PC-9 (cell line): ENCODE measurements around the gene COL4A2. TPM values are rescaled to one million over a fixed set of nuclear protein-coding genes. Genes with fewer than 3 reads are reported as not detected.

Experiments used
- BruUV-seq: library from RNA; stranded (reverse); fragments of 400-500 nt; replicated peaks from 2 replicates; lab custom pipeline; 2021; lab: Mats Ljungman, UMichigan
- CTCF ChIA-PET: fragments of 300-600 bp; sonication (Branson Sonifier 250); formaldehyde crosslinking; loops from one replicate; lab custom pipeline; 2022; ENCODE audit warnings: antibody characterized with exemption; lab: Charles Lee
- POLR2A ChIA-PET: fragments of 300-600 bp; sonication (Branson Sonifier 250); formaldehyde crosslinking; loops from one replicate; lab custom pipeline; 2022; ENCODE audit warnings: antibody characterized with exemption; ENCODE audit not compliant: unreplicated experiment; lab: Charles Lee
- DNase-seq, 2 experiments: peaks; one replicate each; pipeline versions ENCODE4 v3.0.0 to v3.0.0-alpha.2; 2015 to 2022; ENCODE audit warnings: mixed read lengths in 1 of 2
- H2AFZ ChIP-seq: fragments of 200-600 bp; sonication (generic); 2 replicates; pipeline ENCODE4 v1.8.1; 2017; ENCODE audit warnings: antibody characterized with exemption
- H3F3A ChIP-seq: fragments of 200-600 bp; sonication (generic); 2 replicates; pipeline ENCODE4 v1.8.1; 2017; ENCODE audit warnings: antibody characterized with exemption, mild to moderate bottlenecking, low read depth; ENCODE audit not compliant: insufficient read depth
- H3K27ac ChIP-seq: fragments of 200-600 bp; sonication (generic); 2 replicates; pipeline ENCODE4 v1.6.1; 2016; ENCODE audit warnings: mixed run types
- H3K27me3 ChIP-seq: fragments of 200-600 bp; sonication (generic); 2 replicates; pipeline ENCODE4 v1.6.1; 2016; ENCODE audit warnings: low read depth, mixed run types; ENCODE audit not compliant: insufficient read depth
- H3K36me3 ChIP-seq: fragments of 200-600 bp; sonication (generic); 2 replicates; pipeline ENCODE4 v1.6.1; 2016; ENCODE audit warnings: low read depth, mixed run types
- H3K4me1 ChIP-seq: fragments of 200-600 bp; sonication (generic); replicated peaks from 2 replicates; pipeline ENCODE4 v1.6.1; 2016; ENCODE audit warnings: mixed run types; ENCODE audit not compliant: insufficient read depth
- H3K4me2 ChIP-seq: fragments of 200-600 bp; sonication (generic); 2 replicates; pipeline ENCODE4 v1.6.1; 2017; ENCODE audit warnings: mixed run types
- H3K4me3 ChIP-seq: fragments of 200-600 bp; sonication (generic); 2 replicates; pipeline ENCODE4 v1.6.1; 2016; ENCODE audit warnings: mixed run types
- H3K79me2 ChIP-seq: fragments of 200-600 bp; sonication (generic); 2 replicates; pipeline ENCODE4 v1.6.1; 2017; ENCODE audit warnings: low read depth, mixed run types
- H3K9me2 ChIP-seq: fragments of 200-600 bp; sonication (generic); 2 replicates; pipeline ENCODE4 v1.8.1; 2017; ENCODE audit warnings: mild to moderate bottlenecking; ENCODE audit not compliant: insufficient read depth
- H3K9me3 ChIP-seq: fragments of 200-600 bp; sonication (generic); 2 replicates; pipeline ENCODE4 v1.8.1; 2016; ENCODE audit warnings: low read depth; ENCODE audit not compliant: insufficient read depth
- H4K20me1 ChIP-seq: fragments of 200-600 bp; sonication (generic); 2 replicates; pipeline ENCODE4 v1.8.1; 2017; ENCODE audit not compliant: insufficient read depth
- EZH2 ChIP-seq: fragments of 200-600 bp; sonication (generic); IDR thresholded peaks from 2 replicates; pipeline ENCODE4 v1.8.0; 2017; ENCODE audit warnings: antibody characterized with exemption, low read depth
- intact Hi-C: fragments of 100-400 bp; cut with micrococcal nuclease; formaldehyde crosslinking; loops from one replicate; pipeline ENCODE4 v1.10.0; 2022; ENCODE audit not compliant: unreplicated experiment
- total RNA-seq: library from RNA; stranded (reverse); gene quantifications from 2 replicates; pipeline ENCODE4 v1.2.3, GENCODE V29; 2021
- TF ChIP-seq, protein P1 (sequence below): fragments of 200-600 bp; sonication (generic); conservative IDR thresholded peaks from 2 replicates; pipeline ENCODE4 v1.6.1; 2017; ENCODE audit warnings: mixed run types, antibody characterized with exemption, mild to moderate bottlenecking, moderate library complexity

Gene COL4A2
- total RNA-seq, 1 experiment from 2014 or later, result 1.2 TPM

- H3K36me3 ChIP-seq, result no peaks in the 10 kb centered on the region
- H3K27ac ChIP-seq, result no peak overlapping the region
- peaks cover 33% of the 10 kb centered on the region for H3K4me1 ChIP-seq
- H3K27me3 ChIP-seq, result no peaks in the 10 kb centered on the region
- H3K9me2 ChIP-seq, result no peaks in the 10 kb centered on the region
- H3K4me2 ChIP-seq, result no peak overlapping the region
- POLR2A ChIA-PET, result no interaction called here
- no peaks in the 10 kb centered on the region for H3K9me3 ChIP-seq
- no peaks in the 10 kb centered on the region for H3K79me2 ChIP-seq
- CTCF ChIA-PET, result no interaction called here
- H3K4me3 ChIP-seq, result no peak overlapping the region
- H3F3A ChIP-seq, result peaks cover 12% of the 10 kb centered on the region
- intact Hi-C loops, result no loop called here
- TF ChIP-seq EZH2, result no peak
- TF ChIP-seq, protein P1, sequence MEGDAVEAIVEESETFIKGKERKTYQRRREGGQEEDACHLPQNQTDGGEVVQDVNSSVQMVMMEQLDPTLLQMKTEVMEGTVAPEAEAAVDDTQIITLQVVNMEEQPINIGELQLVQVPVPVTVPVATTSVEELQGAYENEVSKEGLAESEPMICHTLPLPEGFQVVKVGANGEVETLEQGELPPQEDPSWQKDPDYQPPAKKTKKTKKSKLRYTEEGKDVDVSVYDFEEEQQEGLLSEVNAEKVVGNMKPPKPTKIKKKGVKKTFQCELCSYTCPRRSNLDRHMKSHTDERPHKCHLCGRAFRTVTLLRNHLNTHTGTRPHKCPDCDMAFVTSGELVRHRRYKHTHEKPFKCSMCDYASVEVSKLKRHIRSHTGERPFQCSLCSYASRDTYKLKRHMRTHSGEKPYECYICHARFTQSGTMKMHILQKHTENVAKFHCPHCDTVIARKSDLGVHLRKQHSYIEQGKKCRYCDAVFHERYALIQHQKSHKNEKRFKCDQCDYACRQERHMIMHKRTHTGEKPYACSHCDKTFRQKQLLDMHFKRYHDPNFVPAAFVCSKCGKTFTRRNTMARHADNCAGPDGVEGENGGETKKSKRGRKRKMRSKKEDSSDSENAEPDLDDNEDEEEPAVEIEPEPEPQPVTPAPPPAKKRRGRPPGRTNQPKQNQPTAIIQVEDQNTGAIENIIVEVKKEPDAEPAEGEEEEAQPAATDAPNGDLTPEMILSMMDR, result no peak
- BruUV-seq, result no TSS peak
- H4K20me1 ChIP-seq, result no peaks in the 10 kb centered on the region
- H2AFZ ChIP-seq, result no peak overlapping the region
- DNase-seq, result no peak
These were observed 24.7 kb upstream of the COL4A2 start for GRCh38 chr13:110282316-110282841.

- no peaks in the 10 kb centered on the region for H3K9me2 ChIP-seq
- no peaks in the 10 kb centered on the region for H3K79me2 ChIP-seq
- H3K4me1 ChIP-seq, result peaks cover 24% of the 10 kb centered on the region
- no peak overlapping the region for H3K27ac ChIP-seq
- H3K36me3 ChIP-seq, result no peaks in the 10 kb centered on the region
- ChIA-PET POLR2A (no interaction called here), CTCF (no interaction called here)
- H3K27me3 ChIP-seq, result no peaks in the 10 kb centered on the region
- H3F3A ChIP-seq, result peaks cover 18% of the 10 kb centered on the region
- DNase-seq, result no peak
- intact Hi-C loops, result no loop called here
- no peak overlapping the region for H3K4me3 ChIP-seq
- BruUV-seq, result no TSS peak
- no peak overlapping the region for H2AFZ ChIP-seq
- TF ChIP-seq, protein P1, result no peak
- no peak for TF ChIP-seq EZH2
- no peaks in the 10 kb centered on the region for H4K20me1 ChIP-seq
- no peaks in the 10 kb centered on the region for H3K9me3 ChIP-seq
- H3K4me2 ChIP-seq, result no peak overlapping the region
These were observed 23.2 kb upstream of the COL4A2 start for GRCh38 chr13:110283736-110284517.

DNA sequence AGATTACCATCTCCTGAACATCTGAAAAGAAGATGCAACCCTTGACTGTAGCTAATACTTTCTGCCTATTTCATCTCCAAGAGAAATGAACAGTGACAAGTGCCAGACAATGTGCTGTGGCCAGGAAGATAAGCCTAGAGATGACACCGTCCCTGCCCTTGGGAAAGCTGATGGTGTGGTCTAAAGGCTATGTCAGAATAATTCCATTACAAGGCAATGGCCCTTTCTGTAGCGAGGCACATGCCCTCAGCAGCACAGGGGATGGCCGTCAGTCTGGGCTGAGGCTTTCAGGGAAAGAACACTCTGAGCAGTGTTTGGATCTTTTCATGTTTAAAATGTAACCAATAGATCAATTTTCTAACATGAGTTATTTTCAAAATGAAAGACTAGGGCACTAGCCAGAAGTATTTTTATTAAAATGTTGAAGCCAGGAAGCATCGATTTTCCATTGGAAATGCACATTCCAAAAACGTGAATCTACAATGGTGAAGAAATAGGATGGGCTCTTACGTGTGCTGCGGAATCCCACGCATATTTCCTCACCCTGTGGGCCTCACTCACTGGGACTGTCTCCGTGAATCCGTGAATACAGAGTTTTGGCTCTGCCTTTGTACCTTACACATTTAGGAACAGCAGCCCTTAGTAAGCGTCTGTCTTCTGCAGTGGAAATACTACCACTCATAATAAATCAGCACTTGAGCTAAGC is 22.2 kb upstream of the COL4A2 start:
- Histone ChIP-seq H4K20me1 (no peaks in the 10 kb centered on the region), H3K4me1 (peaks cover 24% of the 10 kb centered on the region), H3K4me2 (no peak overlapping the region), H3K27me3 (no peaks in the 10 kb centered on the region), H2AFZ (no peak overlapping the region), H3K36me3 (no peaks in the 10 kb centered on the region), H3K27ac (no peak overlapping the region), H3K79me2 (no peaks in the 10 kb centered on the region), H3K9me3 (no peaks in the 10 kb centered on the region), H3K4me3 (no peak overlapping the region), H3F3A (peaks cover 18% of the 10 kb centered on the region), H3K9me2 (no peaks in the 10 kb centered on the region)
- ChIA-PET POLR2A (no interaction called here), CTCF (no interaction called here)
- no TSS peak for BruUV-seq
- TF ChIP-seq, protein P1, result no peak
- TF ChIP-seq EZH2, result no peak
- DNase-seq, result no peak
- intact Hi-C loops, result no loop called here
